Measurements from ENCODE around the gene LIPC.

- TF ChIP-seq CTCF (IDR thresholded peaks at IDR 0.05) (no peak), ZNF219 (CRISPR knock-in tag; IDR thresholded peaks at IDR 0.05; ENCODE audit: borderline replicate concordance) (no peak), ZNF121 (CRISPR knock-in tag; IDR thresholded peaks at IDR 0.05) (no peak)
Measured at GRCh38 chr15:58452775-58453174, 21.0 kb downstream of the LIPC start.
